Adrenal gland (tissue), 12 donors: ENCODE results near the gene MYLK. TPM values are rescaled to one million over a fixed set of nuclear protein-coding genes. Genes with fewer than 3 reads are reported as not detected.

Experiments used
- DNase-seq, 7 donors: peaks; one replicate each; pipeline ENCODE4 v3.0.0-alpha.2; 2019 to 2020
- H3K27ac ChIP-seq, 5 donors: fragments of 200-600 bp; sonication (generic) in 4 of 5; 1 replicate in 3 of 5; 2 replicates in 2 of 5; pipeline versions ENCODE4 v1.5.1 to v1.8.0; 2016 to 2020; ENCODE audit warnings: mild to moderate bottlenecking in 1 of 5
- H3K27me3 ChIP-seq: fragments of 200-600 bp; 2 replicates; pipeline ENCODE4 v1.8.0; 2021
- H3K36me3 ChIP-seq, 2 donors: fragments of 200-600 bp; replicated peaks in 1 of 2; 1 replicate in 1 of 2; 2 replicates in 1 of 2; pipeline versions ENCODE4 v1.5.1 to v1.8.0; 2018 to 2022
- H3K4me1 ChIP-seq, 2 donors: fragments of 200-600 bp; replicated peaks in 1 of 2; 1 replicate in 1 of 2; 2 replicates in 1 of 2; pipeline versions ENCODE4 v1.5.1 to v1.8.0; 2018 to 2021
- H3K4me3 ChIP-seq, 4 donors: fragments of 200-600 bp; sonication (generic) in 3 of 4; one replicate each; pipeline ENCODE4 v1.5.1; 2016 to 2018
- H3K9me3 ChIP-seq, 3 donors: fragments of 200-600 bp; sonication (generic) in 1 of 3; replicated peaks in 1 of 3; 1 replicate in 2 of 3; 2 replicates in 1 of 3; pipeline versions ENCODE4 v1.5.1 to v1.8.0; 2016 to 2021
- POLR2A ChIP-seq, 2 donors: fragments of 450-650 bp; IDR thresholded peaks; one replicate each; pipeline ENCODE4 v1.6.1; 2017; ENCODE audit warnings: antibody characterized with exemption in 2 of 2, mild to moderate bottlenecking in 2 of 2, moderate library complexity in 1 of 2
- WGBS, 4 donors: extraction: QIAGEN DNeasy Blood & Tissue Kit in 2 of 4; methylation state at CpG; one replicate each; pipeline versions ENCODE4 v1.1.5 to v1.1.7; 2013 to 2017; 5-methylcytosine and 5-hydroxymethylcytosine counted together
- intact Hi-C, 2 donors: fragments of 100-400 bp; cut with DNase I; formaldehyde crosslinking; loops; one replicate each; pipeline versions ENCODE4 v1.14.1 to v1.15.0; 2022 to 2023
- polyA plus RNA-seq, 3 donors: library from polyadenylated mRNA; stranded (reverse); fragments of 200-250 nt in 2 of 3; fragments of 350-450 nt in 1 of 3; fragmentation: Illumina TruSeq in 1 of 3; extraction: RNeasy Lipid Tissue Mini Kit (QIAGEN cat#74804) in 1 of 3; gene quantifications; one replicate each; pipeline ENCODE4 v1.2.3, GENCODE V29; 2013 to 2014
- total RNA-seq, 9 donors: library from RNA; depleted of rRNA in 4 of 9; stranded (reverse); fragments of >200 nt in 4 of 9; fragments of 120-200 nt in 1 of 9; fragmentation: NEBNext Ultra II Directional in 1 of 9; extraction: Animal tissue kit (Norgen Biotek cat#: 25700) in 1 of 9; gene quantifications; one replicate each; pipeline versions ENCODE4 v1.1.0 to v1.2.4, GENCODE V29; 2013 to 2023
- TF ChIP-seq, protein P1 (sequence below), 6 experiments: fragments of 450-650 bp in 4 of 6; fragments of 200-600 bp in 2 of 6; sonication (generic) in 1 of 6; IDR thresholded peaks; 1 replicate in 5 of 6; 2 replicates in 1 of 6; pipeline versions ENCODE4 v1.5.1 to v1.8.0; 2016 to 2021; ENCODE audit warnings: antibody characterized with exemption in 6 of 6, mild to moderate bottlenecking in 2 of 6, moderate library complexity in 1 of 6
- donor health status: healthy with polysubstance abuse.
- donor health status: Bipolar disorder and iron deficiency.
- donor health status: DM: yes; HTN: yes; CAD: no.
- donor health status: DM: no; HTN: no; CAD: no.
- donor health status: DM: no; HTN: no; CAD: no.
- donor health status: DM: yes; HTN: yes; CAD: no.

Gene MYLK
- total and polyA plus RNA-seq, 12 donors = 13.3 to 124 (median 53.8) TPM

GRCh38 chr3:123611082-123611481 lies 273.1 kb downstream of the MYLK start:
- Histone ChIP-seq H3K27me3 (no peaks in the 10 kb centered on the region), H3K4me3 (no peak overlapping the region), H3K36me3 (peaks cover 0 to 10% of the 10 kb centered on the region in 2 donors), H3K9me3 (no peaks in the 10 kb centered on the region), H3K27ac (no peak overlapping the region), H3K4me1 (no peaks in the 10 kb centered on the region)
- no peak for TF ChIP-seq POLR2A (IDR thresholded peaks at IDR 0.05)
- TF ChIP-seq, protein P1, sequence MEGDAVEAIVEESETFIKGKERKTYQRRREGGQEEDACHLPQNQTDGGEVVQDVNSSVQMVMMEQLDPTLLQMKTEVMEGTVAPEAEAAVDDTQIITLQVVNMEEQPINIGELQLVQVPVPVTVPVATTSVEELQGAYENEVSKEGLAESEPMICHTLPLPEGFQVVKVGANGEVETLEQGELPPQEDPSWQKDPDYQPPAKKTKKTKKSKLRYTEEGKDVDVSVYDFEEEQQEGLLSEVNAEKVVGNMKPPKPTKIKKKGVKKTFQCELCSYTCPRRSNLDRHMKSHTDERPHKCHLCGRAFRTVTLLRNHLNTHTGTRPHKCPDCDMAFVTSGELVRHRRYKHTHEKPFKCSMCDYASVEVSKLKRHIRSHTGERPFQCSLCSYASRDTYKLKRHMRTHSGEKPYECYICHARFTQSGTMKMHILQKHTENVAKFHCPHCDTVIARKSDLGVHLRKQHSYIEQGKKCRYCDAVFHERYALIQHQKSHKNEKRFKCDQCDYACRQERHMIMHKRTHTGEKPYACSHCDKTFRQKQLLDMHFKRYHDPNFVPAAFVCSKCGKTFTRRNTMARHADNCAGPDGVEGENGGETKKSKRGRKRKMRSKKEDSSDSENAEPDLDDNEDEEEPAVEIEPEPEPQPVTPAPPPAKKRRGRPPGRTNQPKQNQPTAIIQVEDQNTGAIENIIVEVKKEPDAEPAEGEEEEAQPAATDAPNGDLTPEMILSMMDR (IDR thresholded peaks at IDR 0.05) = no peak
- intact Hi-C loops = no loop called here
- DNase-seq = no peak

GRCh38 chr3:123610331-123610730 lies 273.8 kb downstream of the MYLK start:
- Histone ChIP-seq H3K9me3 (no peaks in the 10 kb centered on the region), H3K4me3 (no peak overlapping the region), H3K36me3 (peaks cover 0 to 10% of the 10 kb centered on the region in 2 donors), H3K27me3 (no peaks in the 10 kb centered on the region), H3K27ac (no peak overlapping the region), H3K4me1 (no peaks in the 10 kb centered on the region)
- no peak for DNase-seq
- no peak for TF ChIP-seq POLR2A (IDR thresholded peaks at IDR 0.05)
- TF ChIP-seq, protein P1 (IDR thresholded peaks at IDR 0.05) = no peak
- intact Hi-C loops = no loop called here
- WGBS, 4 donors = 78 to 96% (median 88%) methylated on average over 3 of the region's 3 CpGs

GRCh38 chr3:123609063-123609462 lies 275.1 kb downstream of the MYLK start:
- WGBS, 4 donors = 81 to 93% (median 88%) methylated on average over 5 of the region's 5 CpGs
- Histone ChIP-seq H3K27ac (no peak overlapping the region), H3K4me3 (no peak overlapping the region), H3K9me3 (no peaks in the 10 kb centered on the region), H3K36me3 (peaks cover 0 to 6% of the 10 kb centered on the region in 2 donors), H3K27me3 (no peaks in the 10 kb centered on the region), H3K4me1 (no peaks in the 10 kb centered on the region)
- intact Hi-C loops = no loop called here
- no peak for TF ChIP-seq POLR2A (IDR thresholded peaks at IDR 0.05)
- TF ChIP-seq, protein P1 (IDR thresholded peaks at IDR 0.05) = no peak
- DNase-seq = no peak

GRCh38 chr3:123608263-123608937 lies 275.7 kb downstream of the MYLK start:
- Histone ChIP-seq H3K4me3 (no peak overlapping the region), H3K4me1 (no peaks in the 10 kb centered on the region), H3K27me3 (no peaks in the 10 kb centered on the region), H3K9me3 (no peaks in the 10 kb centered on the region), H3K36me3 (peaks cover 0 to 5% of the 10 kb centered on the region in 2 donors), H3K27ac (no peak overlapping the region)
- DNase-seq = no peak
- intact Hi-C loops = no loop called here
- no peak for TF ChIP-seq POLR2A (IDR thresholded peaks at IDR 0.05)
- TF ChIP-seq, protein P1 (IDR thresholded peaks at IDR 0.05) = no peak
- WGBS, 4 donors = 94 to 99% (median 97%) methylated on average over 3 of the region's 3 CpGs
